H9 (cell line): ENCODE results near the gene MYEF2. TPM values are rescaled to one million over a fixed set of nuclear protein-coding genes. Genes with fewer than 3 reads are reported as not detected.
A peak's percentile ranks its signal among the peaks of the same experiment; 100 is the strongest.

Experiments
- DNase-seq: peaks from one replicate; pipeline ENCODE4 v3.0.0-alpha.2; 2017
- H2AFZ ChIP-seq: one replicate; pipeline ENCODE4 v1.6.1; 2013; ENCODE audit warnings: mild to moderate bottlenecking, low read length, control low read depth, moderate library complexity
- H2AK5ac ChIP-seq: 2 replicates; pipeline ENCODE4 v1.6.1; 2013; ENCODE audit warnings: low read length, control low read depth, mixed read lengths; ENCODE audit not compliant: insufficient read length
- H2BK120ac ChIP-seq: one replicate; pipeline ENCODE4 v1.6.1; 2013; ENCODE audit warnings: low read depth, mild to moderate bottlenecking, low read length, control low read depth, inconsistent platforms; ENCODE audit not compliant: poor library complexity, severe bottlenecking
- H2BK12ac ChIP-seq: 2 replicates; pipeline ENCODE4 v1.6.1; 2013; ENCODE audit warnings: low read length, control low read depth, mixed read lengths, low read depth; ENCODE audit not compliant: insufficient read length
- H2BK15ac ChIP-seq: 2 replicates; pipeline ENCODE4 v1.6.1; 2013; ENCODE audit warnings: low read depth, low read length, control low read depth
- H2BK20ac ChIP-seq: one replicate; pipeline ENCODE4 v1.6.1; 2013; ENCODE audit warnings: low read depth, mild to moderate bottlenecking, low read length, control low read depth, inconsistent platforms; ENCODE audit not compliant: poor library complexity, severe bottlenecking
- H2BK5ac ChIP-seq: 2 replicates; pipeline ENCODE4 v1.6.1; 2013; ENCODE audit warnings: low read length, control low read depth, mixed read lengths; ENCODE audit not compliant: insufficient read length
- H3K14ac ChIP-seq: 2 replicates; pipeline ENCODE4 v1.6.1; 2013; ENCODE audit warnings: low read length, control low read depth; ENCODE audit not compliant: insufficient read depth
- H3K18ac ChIP-seq: 2 replicates; pipeline ENCODE4 v1.6.1; 2013; ENCODE audit warnings: low read depth, mild to moderate bottlenecking, mixed read lengths, low read length, control low read depth; ENCODE audit not compliant: insufficient read length
- H3K23ac ChIP-seq: 2 replicates; pipeline ENCODE4 v1.6.1; 2013; ENCODE audit warnings: low read length, control low read depth, mixed read lengths, low read depth; ENCODE audit not compliant: insufficient read length
- H3K23me2 ChIP-seq: 2 replicates; pipeline ENCODE4 v1.6.1; 2013; ENCODE audit warnings: low read depth, mild to moderate bottlenecking, mixed read lengths, low read length, control low read depth; ENCODE audit not compliant: insufficient read length, poor library complexity, severe bottlenecking
- H3K27ac ChIP-seq: 2 replicates; pipeline ENCODE4 v1.5.1; 2013; ENCODE audit warnings: low read length, control low read depth, mixed read lengths, low read depth; ENCODE audit not compliant: insufficient read length
- H3K27me3 ChIP-seq: 2 replicates; pipeline ENCODE4 v1.6.1; 2013; ENCODE audit warnings: low read length, control low read depth, inconsistent platforms; ENCODE audit not compliant: insufficient read depth
- H3K4ac ChIP-seq: 2 replicates; pipeline ENCODE4 v1.6.1; 2013; ENCODE audit warnings: low read depth, mild to moderate bottlenecking, control low read depth, inconsistent platforms, low read length, moderate library complexity
- H3K4me1 ChIP-seq: 2 replicates; pipeline ENCODE4 v1.6.1; 2013; ENCODE audit warnings: low read length, control low read depth, inconsistent platforms; ENCODE audit not compliant: insufficient read depth
- H3K4me2 ChIP-seq: 2 replicates; pipeline ENCODE4 v1.6.1; 2013; ENCODE audit warnings: low read length, control low read depth, mixed read lengths; ENCODE audit not compliant: insufficient read length, insufficient read depth
- H3K56ac ChIP-seq: 2 replicates; pipeline ENCODE4 v1.6.1; 2013; ENCODE audit warnings: low read depth, mild to moderate bottlenecking, mixed read lengths, low read length, control low read depth; ENCODE audit not compliant: insufficient read length
- H3K79me1 ChIP-seq: 2 replicates; pipeline ENCODE4 v1.6.1; 2013; ENCODE audit warnings: low read depth, mild to moderate bottlenecking, moderate library complexity, low read length, control low read depth, inconsistent platforms; ENCODE audit not compliant: insufficient read depth, poor library complexity, severe bottlenecking
- H3K79me2 ChIP-seq: 2 replicates; pipeline ENCODE4 v1.6.1; 2013; ENCODE audit warnings: low read length, control low read depth, inconsistent platforms; ENCODE audit not compliant: insufficient read depth
- H3K9ac ChIP-seq: 2 replicates; pipeline ENCODE4 v1.6.1; 2013; ENCODE audit warnings: low read length, control low read depth, mixed read lengths; ENCODE audit not compliant: insufficient read length; ENCODE audit errors: extremely low read depth
- H3K9me3 ChIP-seq: one replicate; pipeline ENCODE4 v1.6.1; 2013; ENCODE audit warnings: low read depth, low read length, inconsistent platforms; ENCODE audit not compliant: control insufficient read depth
- H3T11ph ChIP-seq: one replicate; pipeline ENCODE4 v1.6.1; 2013; ENCODE audit warnings: mild to moderate bottlenecking, low read length, control low read depth, inconsistent platforms
- H4K20me1 ChIP-seq: one replicate; pipeline ENCODE4 v1.6.1; 2013; ENCODE audit not compliant: control insufficient read depth, insufficient read length, insufficient read depth
- H4K5ac ChIP-seq: 2 replicates; pipeline ENCODE4 v1.6.1; 2013; ENCODE audit warnings: low read depth, mild to moderate bottlenecking, mixed read lengths, low read length, control low read depth; ENCODE audit not compliant: insufficient read length
- H4K8ac ChIP-seq: replicated peaks from 2 replicates; pipeline ENCODE4 v1.6.1; 2013; ENCODE audit warnings: low read length, control low read depth, mixed read lengths, low read depth; ENCODE audit not compliant: insufficient read length
- H4K91ac ChIP-seq: 2 replicates; pipeline ENCODE4 v1.6.1; 2013; ENCODE audit warnings: low read depth, mild to moderate bottlenecking, moderate library complexity, mixed read lengths, low read length, control low read depth; ENCODE audit not compliant: insufficient read length
- H3K27ac Mint-ChIP-seq, 3 experiments: 2 replicates in 2 of 3; 3 replicates in 1 of 3; pipeline ENCODE4 v1.8.0; 2020 to 2021; ENCODE audit warnings: mixed read lengths in 3 of 3, mild to moderate bottlenecking in 1 of 3, moderate library complexity in 1 of 3
- H3K27me3 Mint-ChIP-seq: 2 replicates; pipeline ENCODE4 v1.8.0; 2021; ENCODE audit warnings: low read depth, mild to moderate bottlenecking, moderate library complexity, mixed read lengths
- H3K36me3 Mint-ChIP-seq, 3 experiments: 2 replicates in 2 of 3; 3 replicates in 1 of 3; pipeline ENCODE4 v1.8.0; 2020 to 2021; ENCODE audit warnings: low read depth in 3 of 3, mixed read lengths in 3 of 3; ENCODE audit not compliant: insufficient read depth in 1 of 3
- H3K4me1 Mint-ChIP-seq, 2 experiments: 2 replicates each; pipeline ENCODE4 v1.8.0; 2020; ENCODE audit warnings: mixed read lengths in 2 of 2
- H3K4me3 Mint-ChIP-seq, 2 experiments: 2 replicates in 1 of 2; 3 replicates in 1 of 2; pipeline ENCODE4 v1.8.0; 2020 to 2021; ENCODE audit warnings: mild to moderate bottlenecking in 2 of 2, mixed read lengths in 2 of 2, moderate library complexity in 1 of 2
- H3K9me3 Mint-ChIP-seq, 2 experiments: 2 replicates in 1 of 2; 3 replicates in 1 of 2; pipeline ENCODE4 v1.8.0; 2020; ENCODE audit warnings: mild to moderate bottlenecking in 2 of 2, mixed read lengths in 2 of 2, moderate library complexity in 1 of 2
- WGBS: extraction: QIAGEN DNeasy Blood & Tissue Kit; methylation state at CpG from one replicate; pipeline ENCODE4 v1.1.7; 2013; ENCODE audit warnings: missing lambda C conversion rate, low lambda C conversion rate, mixed read lengths; ENCODE audit not compliant: insufficient read length; ENCODE audit errors: extremely low coverage; 5-methylcytosine and 5-hydroxymethylcytosine counted together
- total RNA-seq: library from RNA; stranded (reverse); gene quantifications from 2 replicates; pipeline ENCODE4 v1.2.1, GENCODE V29; 2021
- TF ChIP-seq, protein P1 (sequence below): fragments of 200-600 bp; sonication (generic); conservative IDR thresholded peaks from 3 replicates; pipeline ENCODE4 v1.8.0; 2021; ENCODE audit warnings: antibody characterized with exemption, mild to moderate bottlenecking

MYEF2 gene
- total RNA-seq, 1 experiment from 2014 or later = 85.2 TPM

DNA sequence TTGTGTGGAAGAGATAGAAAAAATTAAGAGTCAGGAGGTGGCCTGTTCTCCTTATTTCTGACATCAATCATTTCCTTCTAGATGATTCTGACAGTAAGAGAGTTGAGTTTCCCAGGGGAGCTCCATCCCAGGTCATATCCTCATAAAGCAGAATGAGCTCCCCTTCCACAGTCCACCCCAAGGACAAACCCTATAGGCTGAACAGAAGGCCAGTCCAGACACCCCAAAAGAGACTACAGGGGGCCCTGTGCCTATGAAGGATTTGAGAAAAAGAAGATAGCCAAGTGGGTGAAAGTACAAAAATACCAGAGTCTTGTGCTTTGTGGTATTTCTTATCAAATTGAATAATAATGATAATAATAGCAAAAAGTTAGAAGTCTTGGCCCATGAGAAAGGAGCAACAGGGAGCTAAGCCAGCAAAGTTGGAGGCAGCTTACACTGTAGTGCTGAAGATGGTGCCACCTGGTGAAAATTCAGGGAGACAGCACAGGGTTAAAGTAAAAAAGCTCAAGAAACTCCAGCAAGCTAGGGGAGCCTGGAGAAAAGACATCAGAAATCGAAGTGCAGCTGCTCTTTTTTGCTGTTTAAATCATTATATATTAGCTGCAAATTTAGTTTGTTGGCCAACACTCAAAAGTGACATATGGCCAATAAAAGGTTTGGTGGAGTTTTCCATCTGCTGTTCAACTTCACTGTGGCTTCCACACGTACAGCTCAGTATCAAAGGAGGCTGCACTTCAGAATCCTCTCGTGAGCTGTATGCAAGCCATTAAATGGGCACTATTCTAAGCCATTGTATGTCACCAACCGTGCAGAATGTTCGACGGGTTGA, 93.1 kb downstream of the MYEF2 start:
- DNase-seq = peak; percentile 46
- H2AFZ ChIP-seq = no peak overlapping the region
- TF ChIP-seq, protein P1, sequence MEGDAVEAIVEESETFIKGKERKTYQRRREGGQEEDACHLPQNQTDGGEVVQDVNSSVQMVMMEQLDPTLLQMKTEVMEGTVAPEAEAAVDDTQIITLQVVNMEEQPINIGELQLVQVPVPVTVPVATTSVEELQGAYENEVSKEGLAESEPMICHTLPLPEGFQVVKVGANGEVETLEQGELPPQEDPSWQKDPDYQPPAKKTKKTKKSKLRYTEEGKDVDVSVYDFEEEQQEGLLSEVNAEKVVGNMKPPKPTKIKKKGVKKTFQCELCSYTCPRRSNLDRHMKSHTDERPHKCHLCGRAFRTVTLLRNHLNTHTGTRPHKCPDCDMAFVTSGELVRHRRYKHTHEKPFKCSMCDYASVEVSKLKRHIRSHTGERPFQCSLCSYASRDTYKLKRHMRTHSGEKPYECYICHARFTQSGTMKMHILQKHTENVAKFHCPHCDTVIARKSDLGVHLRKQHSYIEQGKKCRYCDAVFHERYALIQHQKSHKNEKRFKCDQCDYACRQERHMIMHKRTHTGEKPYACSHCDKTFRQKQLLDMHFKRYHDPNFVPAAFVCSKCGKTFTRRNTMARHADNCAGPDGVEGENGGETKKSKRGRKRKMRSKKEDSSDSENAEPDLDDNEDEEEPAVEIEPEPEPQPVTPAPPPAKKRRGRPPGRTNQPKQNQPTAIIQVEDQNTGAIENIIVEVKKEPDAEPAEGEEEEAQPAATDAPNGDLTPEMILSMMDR = peak; percentile 76
- no peak overlapping the region for H2BK120ac ChIP-seq
- Mint-ChIP-seq H3K27me3 (no peaks in the 10 kb centered on the region), H3K27ac (no peak overlapping the region; a peak in 1 of 7 replicates), H3K9me3 (peaks cover 15 to 25% of the 10 kb centered on the region in 2 experiments), H3K4me1 (peaks cover 4% of the 10 kb centered on the region in 2 experiments; a peak in 1 of 4 replicates), H3K4me3 (no peak overlapping the region), H3K36me3 (peaks cover 12 to 16% (median 15%) of the 10 kb centered on the region in 3 experiments)
- H2AK5ac ChIP-seq = no peak overlapping the region
- H4K8ac ChIP-seq = no peak overlapping the region
- H4K5ac ChIP-seq = no peak overlapping the region
- no peak overlapping the region for H3K4me2 ChIP-seq
- H3K9ac ChIP-seq = no peak overlapping the region
- H3K4ac ChIP-seq = no peak overlapping the region
- H3K23ac ChIP-seq = no peak overlapping the region
- no peak overlapping the region for H4K91ac ChIP-seq
- no peak overlapping the region for H2BK15ac ChIP-seq
- H3K56ac ChIP-seq = no peak overlapping the region
- H3K79me2 ChIP-seq = no peaks in the 10 kb centered on the region
- no peaks in the 10 kb centered on the region for H3K79me1 ChIP-seq
- no peak overlapping the region for H3K27ac ChIP-seq
- no peak overlapping the region for H3T11ph ChIP-seq
- no peaks in the 10 kb centered on the region for H3K23me2 ChIP-seq
- no peak overlapping the region for H2BK12ac ChIP-seq
- no peak overlapping the region for H3K18ac ChIP-seq
- no CpG with 5 or more reads among the region's 6 CpGs for WGBS
- H4K20me1 ChIP-seq = no peaks in the 10 kb centered on the region
- H2BK20ac ChIP-seq = no peak overlapping the region
- H3K27me3 ChIP-seq = no peaks in the 10 kb centered on the region
- H2BK5ac ChIP-seq = no peak overlapping the region
- peaks cover 21% of the 10 kb centered on the region for H3K9me3 ChIP-seq
- no peaks in the 10 kb centered on the region for H3K4me1 ChIP-seq
- no peak overlapping the region for H3K14ac ChIP-seq

Other genes starting within 250 kb of the MYEF2 start
- not detected in 2 replicates for gene SLC24A5, start 57.3 kb downstream of the MYEF2 start, total RNA-seq
- gene CTXN2, start 13.4 kb upstream of the MYEF2 start, total RNA-seq = 0.11 TPM in 2 replicates
- 0.04 and 0.07 TPM in 2 replicates for gene SLC12A1, start 28.0 kb upstream of the MYEF2 start, total RNA-seq
- 131 and 137 TPM in 2 replicates for gene DUT, start 153.1 kb upstream of the MYEF2 start, total RNA-seq